HuH-7.5 (cell line): ENCODE measurements around the gene ITGA6.
A peak's percentile ranks its signal among the peaks of the same experiment; 100 is the strongest.

Experiments
- DNase-seq: peaks from one replicate; pipeline ENCODE4 v3.0.0; 2011; ENCODE audit warnings: low spot score

Gene ITGA6

GRCh38 chr2:172427256-172427989 is at the start of gene ITGA6:
Gene ITGA6 (plus strand): TSS chr2:172427586.
- peak; percentile 85 for DNase-seq

GRCh38 chr2:172380436-172381274 is 46.7 kb upstream of the ITGA6 start:
- DNase-seq = peak; percentile 66

- DNase-seq = no peak
Measured at GRCh38 chr2:172381275-172382027, 45.9 kb upstream of the ITGA6 start.

- DNase-seq = no peak
Measured at GRCh38 chr2:172387361-172387760, 40.0 kb upstream of the ITGA6 start.

- DNase-seq = no peak
Measured at GRCh38 chr2:172389685-172390339, 37.6 kb upstream of the ITGA6 start.

- no peak for DNase-seq
Measured at GRCh38 chr2:172394002-172394401, 33.4 kb upstream of the ITGA6 start.

GRCh38 chr2:172395503-172395902 is 31.9 kb upstream of the ITGA6 start:
- no peak for DNase-seq

- DNase-seq = no peak
Measured at GRCh38 chr2:172397148-172397834, 30.1 kb upstream of the ITGA6 start.

- DNase-seq = no peak
Measured at GRCh38 chr2:172398440-172398839, 28.9 kb upstream of the ITGA6 start.

GRCh38 chr2:172399765-172400164 is 27.6 kb upstream of the ITGA6 start:
- DNase-seq = no peak

- no peak for DNase-seq
Measured at GRCh38 chr2:172402198-172402597, 25.2 kb upstream of the ITGA6 start.

- no peak for DNase-seq
Measured at GRCh38 chr2:172403402-172403801, 24.0 kb upstream of the ITGA6 start.

- no peak for DNase-seq
Measured at GRCh38 chr2:172403881-172404468, 23.4 kb upstream of the ITGA6 start.

- no peak for DNase-seq
Measured at GRCh38 chr2:172404824-172405223, 22.6 kb upstream of the ITGA6 start.

- DNase-seq = no peak
Measured at GRCh38 chr2:172405673-172406072, 21.7 kb upstream of the ITGA6 start.

GRCh38 chr2:172408143-172408766 is 19.1 kb upstream of the ITGA6 start:
- no peak for DNase-seq

GRCh38 chr2:172409042-172409441 is 18.3 kb upstream of the ITGA6 start:
- no peak for DNase-seq

GRCh38 chr2:172412984-172413492 is 14.3 kb upstream of the ITGA6 start:
- DNase-seq = no peak

- DNase-seq = no peak
Measured at GRCh38 chr2:172415157-172415864, 12.1 kb upstream of the ITGA6 start.

GRCh38 chr2:172415865-172416183 is 11.6 kb upstream of the ITGA6 start:
- DNase-seq = no peak
